HepG2 (cell line): Measurements from ENCODE around the gene DSE.

Source experiments
- CTCF ChIP-seq: sonication (generic); formaldehyde crosslinking; IDR thresholded peaks from 2 replicates; pipeline ENCODE4 v1.5.0; 2020; ENCODE audit warnings: mild to moderate bottlenecking, missing genetic modification reagents, moderate library complexity
- GABPB1 ChIP-seq: IDR thresholded peaks from 2 replicates; pipeline ENCODE4 v1.6.1; 2016; ENCODE audit warnings: mild to moderate bottlenecking, missing genetic modification reagents, moderate library complexity, missing compliant biosample characterization
- JUN ChIP-seq: sonication (generic); formaldehyde crosslinking; IDR thresholded peaks from 2 replicates; pipeline ENCODE4 v1.4.0; 2020; ENCODE audit warnings: mild to moderate bottlenecking, missing genetic modification reagents
- MAX ChIP-seq: IDR thresholded peaks from 2 replicates; pipeline ENCODE4 v1.6.1; 2012; ENCODE audit warnings: inconsistent platforms
- NFRKB ChIP-seq: fragments of 450-650 bp; IDR thresholded peaks from 2 replicates; pipeline ENCODE4 v1.6.1; 2017
- RAD51 ChIP-seq: fragments of 450-650 bp; IDR thresholded peaks from 2 replicates; pipeline ENCODE4 v1.6.1; 2016; ENCODE audit warnings: borderline replicate concordance
- RFX5 ChIP-seq: IDR thresholded peaks from 2 replicates; pipeline ENCODE4 v1.6.1; 2011; ENCODE audit warnings: low read depth, low read length, improper control_type of control experiment
- ZFYVE20 ChIP-seq: sonication (generic); formaldehyde crosslinking; IDR thresholded peaks from 2 replicates; pipeline ENCODE4 v1.8.0; 2023; ENCODE audit warnings: low read depth, mild to moderate bottlenecking, moderate library complexity, missing genetic modification reagents, borderline replicate concordance

- TF ChIP-seq ZFYVE20: no peak
- TF ChIP-seq GABPB1: no peak
- no peak for TF ChIP-seq RFX5
- TF ChIP-seq MAX: no peak
- TF ChIP-seq CTCF (CRISPR knock-in tag): no peak
- no peak for TF ChIP-seq JUN (CRISPR knock-in tag)
- TF ChIP-seq RAD51: no peak
- no peak for TF ChIP-seq NFRKB
These were observed 76.8 kb downstream of the DSE start for GRCh38 chr6:116447496-116448011.
